HepG2 (cell line): ENCODE results near the gene PPP4R3A. TPM values are rescaled to one million over a fixed set of nuclear protein-coding genes. Genes with fewer than 3 reads are reported as not detected.
A peak's percentile ranks its signal among the peaks of the same experiment; 100 is the strongest.

Experiments
- CBFB ChIP-seq: sonication (generic); formaldehyde crosslinking; IDR thresholded peaks from 2 replicates; pipeline ENCODE4 v1.4.0; 2020; ENCODE audit warnings: missing genetic modification reagents
- FOSL1 ChIP-seq: sonication (generic); formaldehyde crosslinking; IDR thresholded peaks from 2 replicates; pipeline ENCODE4 v1.9.0; 2021; ENCODE audit warnings: missing genetic modification reagents, borderline replicate concordance
- HDAC1 ChIP-seq: sonication (generic); formaldehyde crosslinking; IDR thresholded peaks from 2 replicates; pipeline ENCODE4 v1.5.1; 2020; ENCODE audit warnings: mild to moderate bottlenecking, missing genetic modification reagents
- HNF1A ChIP-seq, 2 experiments: sonication (generic) in 1 of 2; formaldehyde crosslinking in 1 of 2; IDR thresholded peaks; 2 replicates each; pipeline versions ENCODE4 v1.4.0 to v1.6.1; 2016 to 2020; ENCODE audit warnings: borderline replicate concordance in 1 of 2, low read depth in 1 of 2, mild to moderate bottlenecking in 1 of 2, missing genetic modification reagents in 1 of 2
- KMT2A ChIP-seq: sonication (generic); formaldehyde crosslinking; IDR thresholded peaks from 2 replicates; pipeline ENCODE4 v1.4.0; 2020; ENCODE audit warnings: missing genetic modification reagents
- MAX ChIP-seq: IDR thresholded peaks from 2 replicates; pipeline ENCODE4 v1.6.1; 2012; ENCODE audit warnings: inconsistent platforms
- SIN3B ChIP-seq: fragments of 150-350 bp; IDR thresholded peaks from 2 replicates; pipeline ENCODE4 v1.6.1; 2014; ENCODE audit warnings: low read length
- SMARCC2 ChIP-seq: fragments of 450-650 bp; IDR thresholded peaks from 2 replicates; pipeline ENCODE4 v1.6.1; 2017; ENCODE audit warnings: antibody characterized with exemption, mild to moderate bottlenecking
- SMC3 ChIP-seq: IDR thresholded peaks from 2 replicates; pipeline ENCODE4 v1.6.1; 2011; ENCODE audit warnings: low read length, improper control_type of control experiment
- U2AF2 ChIP-seq: fragments of 200-400 bp; formaldehyde crosslinking; IDR thresholded peaks from 2 replicates; pipeline ENCODE4 v1.6.1; 2017; ENCODE audit warnings: low read depth, mild to moderate bottlenecking, low read length
- ZNF317 ChIP-seq: sonication (generic); formaldehyde crosslinking; IDR thresholded peaks from 2 replicates; pipeline ENCODE4 v1.5.0; 2020; ENCODE audit warnings: mild to moderate bottlenecking, missing genetic modification reagents
- ZNF512B ChIP-seq: sonication (generic); formaldehyde crosslinking; IDR thresholded peaks from 2 replicates; pipeline ENCODE4 v1.5.1; 2020; ENCODE audit warnings: missing genetic modification reagents, mild to moderate bottlenecking, borderline replicate concordance
- ZNF576 ChIP-seq: sonication (generic); formaldehyde crosslinking; IDR thresholded peaks from 2 replicates; pipeline ENCODE4 v1.4.0; 2020; ENCODE audit warnings: mild to moderate bottlenecking, missing genetic modification reagents
- ZNF597 ChIP-seq: sonication (generic); formaldehyde crosslinking; IDR thresholded peaks from 2 replicates; pipeline ENCODE4 v1.5.0; 2020; ENCODE audit warnings: missing genetic modification reagents
- ZNF639 ChIP-seq: conservative IDR thresholded peaks from 2 replicates; pipeline ENCODE4 v1.6.1; 2018; ENCODE audit warnings: missing genetic modification reagents
- ZNF746 ChIP-seq: sonication (generic); formaldehyde crosslinking; IDR thresholded peaks from 2 replicates; pipeline ENCODE4 v1.8.0; 2022; ENCODE audit warnings: mild to moderate bottlenecking, missing genetic modification reagents
- ZNF782 ChIP-seq: sonication (generic); formaldehyde crosslinking; IDR thresholded peaks from 2 replicates; pipeline ENCODE4 v1.4.0; 2020; ENCODE audit warnings: missing genetic modification reagents, mild to moderate bottlenecking, borderline replicate concordance
- ZNF883 ChIP-seq: sonication (generic); formaldehyde crosslinking; IDR thresholded peaks from 2 replicates; pipeline ENCODE4 v1.5.1; 2020; ENCODE audit warnings: mild to moderate bottlenecking, missing genetic modification reagents; ENCODE audit errors: not compliant biosample characterization
- polyA plus RNA-seq, 8 experiments: library from polyadenylated mRNA; depleted of rRNA in 3 of 8; stranded (reverse) in 7 of 8; unstranded in 1 of 8; fragments of >200 nt; fragmentation: Illumina TruSeq in 4 of 8; extraction: Trizol in 4 of 8; gene quantifications; 2 replicates each; pipeline versions ENCODE4 v1.2.1 to v1.2.3, GENCODE V29; 2011 to 2016; ENCODE audit warnings: low read depth in 4 of 8, missing spikeins in 1 of 8, mixed read lengths in 1 of 8; ENCODE audit not compliant: insufficient read depth in 1 of 8
- total RNA-seq, 5 experiments: library from RNA; depleted of rRNA; stranded (reverse); fragments of >200 nt; fragmentation: Illumina TruSeq; extraction: Trizol; gene quantifications; 2 replicates each; pipeline ENCODE4 v1.2.3, GENCODE V29; 2016; ENCODE audit warnings: low read depth in 1 of 5

The PPP4R3A gene
- total and polyA plus RNA-seq, 2 of the 13 experiments (the other 11 are each of a cell fraction or from before 2014, with no cell fraction given), result 22.5 to 57.4 TPM

- TF ChIP-seq ZNF512B (CRISPR knock-in tag) (peak; percentile 64; the same call in 1 of the 2 replicates), ZNF576 (CRISPR knock-in tag) (no peak), SMARCC2 (no peak), HNF1A (IDR thresholded peaks at IDR 0.05; ENCODE audit: low read depth) (no peak), HNF1A (CRISPR knock-in tag; IDR thresholded peaks at IDR 0.05; ENCODE audit: borderline replicate concordance) (no peak), SMC3 (peak; percentile 17; the same call in 1 of the 2 replicates), ZNF597 (no peak), KMT2A (CRISPR knock-in tag) (0 out of 2 replicates have a peak, but pooled peaks have one; percentile 22), ZNF317 (CRISPR knock-in tag) (no peak), ZNF639 (CRISPR knock-in tag) (no peak), HDAC1 (CRISPR knock-in tag) (no peak; the same call in 1 of the 2 replicates), SIN3B (no peak), ZNF883 (CRISPR knock-in tag) (no peak), MAX (peak; percentile 23; the same call in 1 of the 2 replicates), CBFB (CRISPR knock-in tag) (no peak), ZNF782 (CRISPR knock-in tag) (0 out of 2 replicates have a peak, but pooled peaks have one; percentile 73), U2AF2 (no peak), ZNF746 (no peak), FOSL1 (CRISPR knock-in tag) (no peak)
Observed at GRCh38 chr14:91554535-91555332, 44.6 kb upstream of the PPP4R3A start (continued).
